GM18861 (cell line): ENCODE data around the gene EFCAB13.
A peak's percentile ranks its signal among the peaks of the same experiment; 100 is the strongest.

Experiments
- ATAC-seq: cut with Tn5 transposase; IDR thresholded peaks from one replicate; pipeline ENCODE4 v1.9.1; 2021; ENCODE audit not compliant: unreplicated experiment

Gene EFCAB13, protein sequence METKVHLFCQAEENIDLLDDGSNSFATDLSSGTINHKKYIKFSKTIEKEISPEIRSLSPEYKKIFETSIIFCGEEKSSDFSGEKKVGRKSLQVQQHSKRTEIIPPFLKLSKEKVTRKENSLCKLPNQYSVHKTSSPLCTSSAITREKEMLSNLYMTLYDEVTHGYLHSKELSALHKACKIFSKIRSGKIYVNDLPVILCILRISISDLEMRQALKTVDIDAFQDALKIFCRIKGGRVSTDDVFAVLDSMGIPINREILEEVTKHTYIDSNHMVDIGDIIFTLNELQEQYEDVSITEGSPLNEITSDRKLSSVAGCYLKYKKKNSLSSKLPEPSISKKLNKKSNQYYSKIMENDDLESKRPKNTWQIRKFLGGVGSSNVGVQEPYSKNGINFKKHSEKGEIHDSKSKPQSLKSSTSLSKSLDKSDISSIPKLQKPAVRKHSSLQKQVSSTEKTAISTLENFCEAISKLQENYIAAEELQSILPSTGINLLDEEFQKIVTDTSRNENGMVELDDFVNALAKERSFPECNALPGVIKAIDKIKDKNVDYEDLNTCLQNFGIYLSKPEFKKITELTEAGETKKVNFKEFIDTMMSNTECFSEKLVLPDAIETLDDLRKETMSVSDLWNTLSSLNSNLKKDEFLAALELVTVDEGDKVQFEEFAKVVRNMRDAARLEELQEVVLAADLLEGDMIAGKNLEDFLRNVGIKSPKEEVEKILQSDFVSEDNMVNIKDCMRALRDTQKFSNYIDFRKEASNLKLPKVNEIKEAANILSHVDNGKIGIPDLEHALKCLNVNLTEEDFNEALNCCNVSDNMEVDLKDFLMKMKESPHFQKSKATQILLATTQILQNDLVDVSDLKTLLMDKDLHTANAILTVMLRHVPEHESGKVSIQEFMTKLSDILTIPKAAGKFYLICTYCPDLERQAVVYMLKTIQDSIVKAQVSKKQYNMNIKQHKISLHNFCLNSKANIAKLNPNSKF

DNA sequence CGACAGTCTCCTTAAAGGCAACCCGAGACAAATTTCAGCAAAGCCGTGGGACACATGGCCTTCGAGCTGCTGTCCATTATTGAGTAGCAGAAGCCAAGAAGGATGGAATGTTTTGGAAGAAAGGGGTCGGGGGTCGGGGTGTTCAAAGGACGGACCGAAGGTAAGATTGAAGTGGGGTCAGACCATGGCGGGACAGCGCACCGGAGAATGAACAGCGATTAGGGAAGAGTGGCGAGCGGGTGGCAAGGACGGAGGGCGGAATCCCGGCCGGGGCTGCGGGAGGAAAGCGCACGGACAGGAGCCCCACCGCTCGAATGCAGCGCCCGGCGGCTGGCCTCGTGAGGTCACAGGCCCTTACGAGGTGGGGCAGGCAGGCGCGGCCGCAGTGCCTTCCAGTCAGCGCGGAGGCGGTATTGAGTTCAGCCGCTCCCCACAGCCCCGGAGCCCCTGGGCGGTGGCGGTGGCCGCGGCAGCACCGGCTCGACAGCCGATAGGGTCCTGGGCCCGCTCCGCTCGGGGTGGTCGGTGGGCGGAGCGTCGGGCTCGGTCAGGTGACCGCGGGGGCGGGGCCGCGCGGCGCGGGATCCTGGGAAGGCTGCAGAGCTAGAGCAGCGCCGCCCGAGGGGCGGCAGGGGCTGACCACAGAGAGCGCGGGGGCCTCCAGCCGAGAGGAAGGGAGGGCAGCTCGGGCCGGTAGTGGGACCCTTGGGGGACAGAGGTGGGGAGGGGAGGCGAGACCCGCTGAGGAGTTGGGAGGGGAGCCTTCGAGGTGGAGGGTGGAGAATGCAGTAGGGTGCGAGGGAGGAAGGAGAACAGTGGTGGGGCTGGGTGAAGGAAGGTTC lies at the start of gene EFCAB13:
EFCAB13 (plus strand) TSS at position 574 of the 842 bp plus-strand sequence. CDS start 4,399 bp downstream, outside the sequence.
- peak; percentile 72 for ATAC-seq

DNA sequence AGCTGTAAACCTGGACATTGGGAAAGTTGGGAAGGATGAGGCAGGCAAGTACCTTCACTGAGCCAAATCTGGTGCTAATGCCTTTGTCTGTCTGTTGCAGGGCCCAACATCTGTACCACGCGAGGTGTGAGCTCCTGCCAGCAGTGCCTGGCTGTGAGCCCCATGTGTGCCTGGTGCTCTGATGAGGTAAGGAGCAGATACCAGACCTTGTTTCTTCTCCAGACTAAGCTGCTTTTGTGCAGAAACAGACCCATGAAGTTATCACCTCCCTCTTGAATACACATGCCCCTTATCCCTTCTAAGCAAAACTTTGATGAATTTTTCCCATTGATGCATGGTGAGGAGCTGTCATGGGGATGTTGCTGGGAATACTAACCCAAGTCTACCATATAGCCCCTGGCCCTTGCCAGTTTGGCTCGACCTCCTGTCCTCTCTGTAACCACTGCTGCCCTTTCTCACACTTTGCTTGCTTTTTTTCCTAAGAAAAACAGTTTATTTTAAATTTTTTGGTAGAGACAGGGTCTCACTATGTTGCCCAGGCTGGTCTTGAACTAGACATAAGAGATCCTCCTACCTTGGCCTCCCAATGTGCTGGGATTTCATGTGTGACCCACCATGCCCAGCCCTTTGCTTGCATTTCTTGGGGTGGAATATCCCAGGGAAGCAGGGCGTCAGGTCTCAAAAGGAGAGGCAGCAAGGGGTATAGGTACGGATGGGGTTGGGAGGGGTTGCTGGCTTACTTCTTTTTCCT lies 49.3 kb upstream of the EFCAB13 start:
- ATAC-seq, result no peak

DNA sequence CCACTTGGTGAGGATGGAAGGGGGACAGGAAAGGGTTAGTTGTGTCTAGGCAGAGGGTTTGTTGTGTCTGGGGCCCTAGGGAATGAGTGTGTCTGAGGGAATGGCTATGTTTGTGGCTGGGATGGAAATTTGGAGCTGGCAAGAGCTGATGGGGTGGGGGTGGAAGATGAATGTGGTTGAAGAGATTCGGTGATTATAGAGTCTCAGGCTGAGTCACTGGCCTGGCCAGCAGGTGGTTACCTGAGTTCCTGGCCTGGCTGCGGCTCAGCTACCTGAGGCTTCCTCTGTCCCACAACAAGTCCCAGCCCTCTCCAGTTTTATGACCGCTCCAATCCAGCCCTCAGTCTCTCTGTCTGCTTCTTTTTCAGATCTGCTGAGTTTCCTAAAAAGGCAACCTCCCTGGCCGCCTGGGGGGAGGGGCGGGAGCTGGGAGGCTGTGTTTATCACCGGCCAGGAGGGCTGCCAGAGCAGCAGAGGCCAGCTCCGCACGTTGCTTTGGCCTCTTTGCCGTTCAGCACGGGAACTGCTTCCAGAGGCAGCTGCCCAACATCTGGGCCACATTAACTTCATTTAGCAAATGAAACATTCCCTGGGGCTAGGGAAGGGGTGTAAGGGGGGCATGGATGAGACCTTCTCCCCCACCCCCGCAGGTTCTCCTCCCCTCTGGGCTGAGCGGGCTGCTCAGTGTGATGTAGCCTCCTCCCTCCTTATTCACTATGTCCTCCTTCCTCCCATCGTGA lies 48.3 kb upstream of the EFCAB13 start:
- no peak for ATAC-seq

DNA sequence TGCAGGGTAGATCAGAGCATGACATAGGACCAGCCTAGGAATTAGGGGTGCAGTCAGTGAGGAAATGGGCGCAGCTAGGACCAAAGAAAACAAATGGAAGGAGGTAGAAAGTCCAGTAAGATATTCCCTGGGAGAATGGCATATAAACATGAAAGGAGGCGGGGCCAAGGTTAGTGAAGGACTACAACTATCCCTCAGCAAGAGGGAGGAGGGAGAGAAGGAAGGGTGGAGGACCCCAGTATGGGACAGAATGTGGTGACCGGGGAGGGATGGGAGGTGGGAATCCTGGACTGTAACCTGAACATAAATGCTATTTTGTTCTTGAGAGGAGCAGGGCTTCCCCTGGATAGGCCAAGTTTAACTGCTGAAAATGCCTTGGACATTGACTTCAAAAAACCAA lies 47.3 kb upstream of the EFCAB13 start:
- no peak for ATAC-seq

DNA sequence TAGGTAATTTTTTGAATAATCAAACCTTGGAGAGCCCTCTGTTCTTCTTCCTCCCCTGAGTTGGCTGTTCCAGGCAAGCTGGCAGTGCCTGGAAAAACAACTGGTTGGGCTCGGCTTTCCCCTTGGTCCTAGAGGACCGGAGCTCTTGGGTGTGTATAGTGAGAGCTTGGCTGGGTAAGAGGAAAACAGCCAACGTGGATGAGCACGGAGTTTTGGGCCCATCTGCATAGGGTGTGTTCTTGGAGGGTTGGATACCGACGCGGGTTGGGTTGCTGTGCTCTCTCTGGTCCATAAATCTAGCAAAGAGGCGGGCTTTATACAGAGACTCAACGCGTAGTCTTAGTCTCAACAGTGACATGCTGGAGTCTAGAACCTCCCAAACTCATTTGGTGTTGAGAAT lies 46.9 kb upstream of the EFCAB13 start:
- ATAC-seq, result no peak

DNA sequence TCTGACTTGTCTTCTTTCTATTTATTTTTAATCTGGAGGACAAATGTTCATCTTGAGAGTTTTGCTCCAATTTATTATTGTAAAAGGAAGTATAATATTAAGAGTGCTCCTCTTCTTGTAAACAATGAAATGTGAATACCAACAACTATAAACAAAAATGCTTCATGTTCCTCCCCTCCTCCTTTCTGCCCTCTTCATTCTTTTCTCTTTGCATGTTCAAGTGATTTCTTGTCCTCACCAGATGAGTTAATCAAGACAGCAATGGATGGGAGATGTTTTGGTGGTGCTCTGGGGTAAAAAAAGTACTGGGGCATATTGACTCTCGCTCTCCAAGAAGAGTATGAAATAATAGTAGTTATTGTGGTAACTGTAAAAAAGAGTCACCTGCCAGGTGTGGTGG lies 45.8 kb upstream of the EFCAB13 start:
- no peak for ATAC-seq

DNA sequence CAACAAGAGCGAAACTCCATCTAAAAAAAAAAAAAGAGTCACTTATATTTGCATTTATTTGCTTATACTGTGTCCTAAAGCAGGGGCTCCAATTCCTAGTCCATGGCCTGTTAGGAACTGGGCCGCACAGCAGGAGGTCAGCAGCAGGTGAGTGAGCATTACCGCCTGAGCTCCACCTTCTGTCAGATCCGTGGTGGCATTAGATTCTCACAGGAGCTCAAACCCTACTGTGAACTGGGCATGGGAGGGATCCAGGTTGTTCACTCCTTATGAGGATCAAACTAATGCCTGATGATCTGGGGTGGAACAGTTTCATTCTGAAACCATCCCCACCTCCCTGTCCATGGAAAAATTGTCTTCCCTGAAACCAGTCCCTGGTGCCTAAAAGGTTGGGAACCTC lies 45.2 kb upstream of the EFCAB13 start:
- no peak for ATAC-seq

DNA sequence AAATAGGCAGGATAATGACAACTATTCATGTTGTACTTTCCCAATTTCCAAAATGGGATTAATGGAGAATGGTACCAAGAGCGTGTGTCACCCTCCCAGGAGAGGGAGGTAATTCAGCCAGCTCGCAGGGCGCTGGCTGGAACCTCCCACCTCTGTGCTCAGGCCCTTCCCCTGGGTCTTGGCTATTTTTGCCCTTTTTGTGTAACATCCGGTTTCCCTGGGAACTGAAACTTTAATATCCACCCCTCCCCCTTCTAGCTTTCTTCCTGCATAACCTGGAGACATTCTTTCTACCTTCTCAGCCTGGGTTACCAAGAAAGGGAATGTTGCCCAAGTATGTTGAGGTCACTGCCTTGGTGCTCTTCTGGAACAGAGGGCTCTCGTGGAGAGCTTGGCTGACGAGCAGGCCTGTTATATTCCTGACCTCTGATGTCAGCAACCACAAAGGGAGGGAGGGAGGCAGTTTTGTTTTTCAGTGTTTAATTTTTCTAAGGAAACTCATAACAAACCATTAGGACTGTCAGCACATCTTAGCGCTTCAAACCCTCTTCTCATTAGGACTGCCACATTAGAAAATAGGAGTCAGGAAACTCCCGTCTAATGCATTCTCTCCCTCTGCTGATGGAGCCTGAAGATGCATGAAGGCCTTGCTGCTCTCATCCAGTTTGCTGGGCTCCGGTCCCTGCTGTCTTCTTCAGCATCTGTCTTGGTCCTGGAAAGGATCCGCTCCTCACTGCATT lies 44.5 kb upstream of the EFCAB13 start:
- no peak for ATAC-seq

DNA sequence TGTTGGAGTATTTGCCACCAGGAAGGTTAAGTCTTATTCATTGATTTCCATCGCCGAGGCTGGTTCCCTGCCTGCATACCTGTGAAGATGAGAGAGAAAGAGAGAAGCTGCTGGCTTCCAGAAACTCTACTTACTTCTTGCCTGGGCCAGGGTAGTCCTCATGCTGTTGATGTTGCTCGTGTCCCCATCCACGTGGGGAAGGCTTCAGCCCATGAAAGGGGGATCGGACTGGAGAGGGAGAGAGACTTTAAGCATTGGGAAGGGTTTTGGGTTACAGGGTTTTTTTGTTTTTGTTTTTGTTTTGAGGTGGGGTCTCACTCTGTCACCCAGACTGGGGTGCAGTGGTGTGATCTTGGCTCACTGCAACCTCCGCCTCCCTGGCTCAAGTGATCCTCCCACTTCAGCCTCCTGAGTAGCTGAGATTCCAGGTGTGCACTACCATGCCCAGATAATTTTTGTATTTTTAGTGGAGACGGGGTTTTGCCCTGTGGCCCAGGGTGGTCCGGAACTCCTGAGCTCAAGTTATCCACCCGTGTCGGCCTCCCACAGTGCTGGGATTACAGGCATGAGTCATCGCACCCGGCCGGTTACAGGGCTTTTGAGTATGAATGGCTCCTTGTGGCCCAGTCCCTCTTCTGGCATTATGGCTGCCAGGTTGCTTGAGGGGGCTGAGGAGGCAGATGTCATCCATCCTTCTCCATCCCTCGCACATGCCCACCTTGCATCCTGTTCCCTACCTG lies 43.5 kb upstream of the EFCAB13 start:
- no peak for ATAC-seq

DNA sequence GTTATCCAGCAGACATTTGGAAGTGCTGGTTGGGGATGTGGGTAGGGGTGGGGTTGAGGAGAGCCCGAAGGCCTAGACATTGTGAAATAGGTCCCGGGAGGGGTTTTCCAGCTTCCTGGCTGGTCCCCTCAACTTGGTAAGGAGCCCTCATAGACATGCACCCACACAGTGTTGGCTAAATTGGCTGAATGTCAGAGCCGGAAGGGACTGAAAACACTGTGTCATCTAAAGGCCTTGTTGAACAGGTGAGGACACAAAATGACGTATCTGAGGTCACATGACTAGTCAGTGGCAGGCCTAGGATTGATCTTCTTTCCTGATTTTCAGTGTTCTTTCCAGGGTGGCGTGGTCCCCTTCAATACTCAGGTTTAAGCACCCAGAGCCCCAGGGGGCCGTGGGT lies 42.5 kb upstream of the EFCAB13 start:
- no peak for ATAC-seq

DNA sequence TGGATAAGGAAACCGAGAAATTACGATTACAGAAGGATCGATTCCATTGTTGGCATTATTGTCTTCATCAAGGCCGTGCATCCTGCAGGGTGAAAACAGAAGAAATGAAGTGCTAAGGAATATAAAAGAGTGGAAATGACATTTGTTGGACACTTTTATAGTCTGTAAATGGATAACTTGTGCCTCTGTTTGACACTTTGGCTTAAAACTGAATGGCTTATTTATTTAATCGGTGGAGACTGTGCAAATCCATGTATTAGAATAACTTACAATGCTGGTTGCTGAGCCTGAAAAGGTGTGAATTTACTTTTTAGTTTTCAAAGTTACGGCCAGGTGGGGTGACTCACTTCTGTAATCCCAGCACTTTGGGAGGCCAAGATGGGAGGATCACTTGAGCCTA lies 38.8 kb upstream of the EFCAB13 start:
- no peak for ATAC-seq

DNA sequence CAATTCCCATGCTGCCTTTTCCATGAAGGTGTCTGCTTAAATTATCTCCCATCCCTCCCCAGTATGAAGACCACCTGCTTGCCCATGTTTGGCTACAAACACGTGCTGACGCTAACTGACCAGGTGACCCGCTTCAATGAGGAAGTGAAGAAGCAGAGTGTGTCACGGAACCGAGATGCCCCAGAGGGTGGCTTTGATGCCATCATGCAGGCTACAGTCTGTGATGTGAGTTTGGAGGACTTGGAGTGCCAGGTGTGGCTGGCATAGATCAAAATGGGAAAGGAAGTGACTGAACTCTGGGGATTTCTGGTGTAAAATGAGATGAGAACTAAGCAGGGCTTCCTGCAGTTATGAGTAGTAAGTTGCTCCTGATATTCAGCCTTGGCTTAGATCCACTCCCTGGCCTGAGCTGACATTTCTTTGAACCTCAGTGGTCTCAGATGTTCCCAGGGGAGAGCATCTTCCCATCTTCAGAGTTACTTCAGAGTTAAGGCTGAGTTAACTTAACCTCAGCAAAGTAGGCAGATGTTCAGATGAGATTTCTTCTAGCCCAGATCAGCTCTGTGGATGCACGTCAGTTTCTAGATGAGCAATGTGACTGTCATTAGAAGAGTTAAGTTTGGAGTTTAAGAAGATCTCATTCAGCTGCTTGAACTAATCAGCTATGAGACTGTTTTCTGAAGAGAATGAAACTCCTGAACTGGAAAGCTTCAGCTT lies 37.4 kb upstream of the EFCAB13 start:
- peak; percentile 69 for ATAC-seq

DNA sequence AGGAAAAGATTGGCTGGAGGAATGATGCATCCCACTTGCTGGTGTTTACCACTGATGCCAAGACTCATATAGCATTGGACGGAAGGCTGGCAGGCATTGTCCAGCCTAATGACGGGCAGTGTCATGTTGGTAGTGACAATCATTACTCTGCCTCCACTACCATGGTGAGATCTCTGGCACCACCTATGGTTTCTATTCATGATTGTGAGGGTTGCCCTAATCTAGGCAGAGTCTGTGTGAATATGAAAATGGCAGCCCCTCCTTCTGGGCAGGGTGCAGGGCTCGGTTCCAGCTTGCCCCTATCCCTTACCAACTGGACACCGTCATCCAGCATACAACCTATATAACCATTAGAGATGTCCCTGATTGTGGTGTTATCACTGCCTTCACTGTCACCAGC lies 36.7 kb upstream of the EFCAB13 start:
- ATAC-seq, result no peak

DNA sequence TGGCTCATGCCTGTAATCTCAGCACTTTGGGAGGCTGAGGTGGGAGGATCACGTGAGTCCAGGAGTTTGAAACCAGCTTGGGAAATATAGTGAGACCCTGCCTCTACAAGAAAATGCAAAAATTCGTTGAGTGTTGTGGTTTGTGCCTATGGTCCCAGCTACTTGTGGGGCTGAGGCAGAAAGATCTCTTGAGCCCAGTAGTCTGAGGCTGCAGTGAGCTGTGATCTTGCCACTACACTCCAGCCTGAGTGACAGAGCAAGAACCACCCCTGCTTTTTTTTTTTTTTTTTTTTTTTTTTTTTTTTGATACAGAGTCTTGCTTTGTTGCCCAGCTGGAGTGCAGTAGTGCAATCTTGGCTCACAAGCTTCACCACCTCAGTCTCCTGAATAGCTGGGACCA lies 36.1 kb upstream of the EFCAB13 start:
- ATAC-seq, result no peak

DNA sequence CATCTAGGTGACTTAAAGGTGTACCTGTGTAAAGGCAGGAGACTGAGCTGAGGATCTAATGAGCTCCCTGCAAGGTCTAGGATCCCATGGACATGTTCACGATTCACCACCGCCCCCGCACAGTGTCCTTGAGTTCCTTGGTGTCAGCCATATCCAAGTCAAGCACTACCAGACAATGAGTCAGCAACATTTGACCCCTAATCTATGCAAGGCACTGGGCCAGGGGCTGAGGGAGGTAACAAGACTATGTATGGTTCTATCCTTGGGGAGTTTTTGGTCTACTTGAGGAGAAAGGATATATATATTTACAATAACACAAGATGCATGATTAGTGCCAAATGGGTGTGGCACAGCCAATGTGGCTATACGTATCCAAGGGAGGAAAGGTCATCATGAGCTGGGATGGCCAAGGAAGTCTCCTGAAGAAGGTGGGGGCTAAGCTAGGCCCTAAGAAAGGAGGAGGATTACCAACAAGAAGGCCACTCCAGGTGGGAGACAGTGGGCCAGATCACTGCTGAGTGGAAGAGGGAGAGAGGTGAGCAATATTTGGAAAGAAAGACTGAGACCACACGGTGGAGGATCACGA lies 35.1 kb upstream of the EFCAB13 start:
- ATAC-seq, result no peak

DNA sequence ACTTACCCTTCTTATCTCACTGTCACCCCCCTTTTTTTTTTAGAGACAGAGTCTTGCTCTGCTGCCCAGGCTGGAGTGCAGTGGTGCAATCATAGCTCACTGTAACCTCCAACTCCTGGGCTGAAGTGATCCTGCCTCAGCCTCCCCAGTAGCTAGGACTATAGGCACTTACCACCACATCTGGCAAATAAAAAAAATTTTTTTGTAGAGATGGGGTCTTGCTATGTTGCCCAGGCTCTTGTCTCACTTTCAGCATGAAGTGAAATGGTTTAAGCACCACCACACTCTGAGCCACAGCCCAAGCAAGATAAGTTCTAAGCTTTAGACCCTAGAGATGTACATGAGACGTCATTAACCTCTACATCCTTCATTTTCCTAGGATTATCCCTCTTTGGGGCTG lies 34.5 kb upstream of the EFCAB13 start:
- ATAC-seq, result no peak

DNA sequence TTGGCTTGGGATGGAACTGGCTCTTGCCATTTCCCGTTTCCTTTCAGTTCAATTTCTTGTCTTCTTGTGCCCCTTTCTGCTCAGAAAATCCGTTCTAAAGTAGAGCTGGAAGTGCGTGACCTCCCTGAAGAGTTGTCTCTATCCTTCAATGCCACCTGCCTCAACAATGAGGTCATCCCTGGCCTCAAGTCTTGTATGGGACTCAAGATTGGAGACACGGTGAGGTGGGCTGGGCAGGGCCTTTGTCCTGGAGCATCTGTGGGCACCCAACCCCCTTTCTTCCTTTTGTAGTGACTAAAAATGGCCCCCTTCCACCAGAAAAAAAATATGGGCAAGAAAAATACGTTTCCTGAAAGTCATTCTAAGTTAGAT lies 32.9 kb upstream of the EFCAB13 start:
- no peak for ATAC-seq
